ENCODE results near the gene TBC1D24. TPM values are rescaled to one million over a fixed set of nuclear protein-coding genes. Genes with fewer than 3 reads are reported as not detected.
A peak's percentile ranks its signal among the peaks of the same experiment; 100 is the strongest.

TBC1D24 gene
- total RNA-seq, 4 donors from 2014 or later: 0.59 to 21.6 (median 4.6) TPM

DNA sequence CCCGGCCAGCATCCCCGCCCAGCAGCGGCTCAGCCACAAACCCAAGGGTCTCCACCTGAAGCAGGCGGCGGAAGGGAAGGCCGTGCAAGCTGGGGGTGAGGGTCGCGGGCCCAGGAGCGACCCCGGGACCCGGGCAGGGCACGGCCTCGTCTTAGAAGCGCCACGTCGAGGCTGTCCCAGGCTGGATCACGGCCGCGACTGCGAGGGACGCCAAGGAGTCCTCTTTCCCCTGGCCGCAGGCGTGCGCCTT lies 46.2 kb upstream of the TBC1D24 start:
- H3K4me3 ChIP-seq: peak overlapping the region; percentile 46 to 74
- no peak for DNase-seq
- H3K9me3 ChIP-seq: no peaks in the 10 kb centered on the region
- intact Hi-C loops (cut with DNase I; ENCODE audit: low total_unique reads): no loop called here
- H3K4me1 ChIP-seq: peaks cover 6 to 9% of the 10 kb centered on the region in 2 donors
- peak overlapping the region; percentile 30 to 83 for H3K27ac ChIP-seq
- no peak for TF ChIP-seq POLR2A (IDR thresholded peaks at IDR 0.05)
- TF ChIP-seq, protein P1, sequence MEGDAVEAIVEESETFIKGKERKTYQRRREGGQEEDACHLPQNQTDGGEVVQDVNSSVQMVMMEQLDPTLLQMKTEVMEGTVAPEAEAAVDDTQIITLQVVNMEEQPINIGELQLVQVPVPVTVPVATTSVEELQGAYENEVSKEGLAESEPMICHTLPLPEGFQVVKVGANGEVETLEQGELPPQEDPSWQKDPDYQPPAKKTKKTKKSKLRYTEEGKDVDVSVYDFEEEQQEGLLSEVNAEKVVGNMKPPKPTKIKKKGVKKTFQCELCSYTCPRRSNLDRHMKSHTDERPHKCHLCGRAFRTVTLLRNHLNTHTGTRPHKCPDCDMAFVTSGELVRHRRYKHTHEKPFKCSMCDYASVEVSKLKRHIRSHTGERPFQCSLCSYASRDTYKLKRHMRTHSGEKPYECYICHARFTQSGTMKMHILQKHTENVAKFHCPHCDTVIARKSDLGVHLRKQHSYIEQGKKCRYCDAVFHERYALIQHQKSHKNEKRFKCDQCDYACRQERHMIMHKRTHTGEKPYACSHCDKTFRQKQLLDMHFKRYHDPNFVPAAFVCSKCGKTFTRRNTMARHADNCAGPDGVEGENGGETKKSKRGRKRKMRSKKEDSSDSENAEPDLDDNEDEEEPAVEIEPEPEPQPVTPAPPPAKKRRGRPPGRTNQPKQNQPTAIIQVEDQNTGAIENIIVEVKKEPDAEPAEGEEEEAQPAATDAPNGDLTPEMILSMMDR (IDR thresholded peaks at IDR 0.05): no peak
- no peaks in the 10 kb centered on the region for H3K36me3 ChIP-seq
- H3K27me3 ChIP-seq: no peaks in the 10 kb centered on the region

DNA sequence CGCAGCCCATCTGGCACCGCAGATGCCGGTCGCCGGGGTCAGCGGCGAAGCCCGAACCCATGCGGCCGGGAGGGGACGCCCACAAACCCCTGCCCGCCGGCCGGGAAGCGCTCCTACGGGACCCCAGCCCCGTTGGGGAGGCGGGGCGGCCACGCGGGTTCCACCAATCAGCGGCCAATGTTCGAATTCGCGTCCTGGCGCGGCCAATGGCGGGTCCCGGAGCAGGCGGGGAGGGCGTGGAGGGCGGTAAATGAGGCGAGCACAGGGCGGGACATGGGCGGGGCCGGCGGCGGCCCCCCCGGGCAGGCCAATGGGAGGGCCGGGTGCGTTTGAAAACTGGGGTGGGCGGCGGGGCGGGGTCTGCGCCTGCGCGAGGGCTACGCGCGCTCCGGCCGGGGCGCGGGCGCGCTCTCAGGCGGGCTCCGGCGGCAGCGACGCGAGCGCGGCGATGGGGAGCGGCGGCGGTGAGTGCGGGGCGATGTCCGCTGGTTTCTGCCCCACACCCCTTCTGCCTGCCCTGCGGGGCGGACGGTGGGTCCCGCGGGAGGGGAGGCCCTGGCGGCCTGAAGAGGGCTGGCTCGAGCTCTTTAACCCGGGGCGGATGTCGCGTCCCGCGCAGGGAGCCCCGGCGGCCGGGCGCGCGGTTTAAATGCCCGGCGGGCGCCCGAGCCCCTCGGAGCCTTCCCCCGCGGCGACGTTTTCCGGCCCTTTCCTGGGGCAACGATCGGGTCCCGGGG lies 45.7 kb upstream of the TBC1D24 start, which contains the start of gene CCNF:
Gene CCNF, plus strand, starts transcription at position 414 of the 737 bp plus-strand sequence. Its CDS starts 35 bp downstream, at position 449.
- Histone ChIP-seq H3K27ac (peak within 1 kb of the TSS; percentile 30 to 83), H3K4me3 (peak within 1 kb of the TSS; percentile 46 to 74), H3K9me3 (no peaks in the 10 kb centered on the region), H3K36me3 (no peaks in the 10 kb centered on the region), H3K27me3 (no peaks in the 10 kb centered on the region), H3K4me1 (peaks cover 6 to 9% of the 10 kb centered on the region in 2 donors)
- intact Hi-C loops (cut with DNase I; ENCODE audit: low total_unique reads): no loop called here
- peak; percentile 96 to 98 for DNase-seq
- peak; percentile 26 to 66 for TF ChIP-seq POLR2A (IDR thresholded peaks at IDR 0.05)
- TF ChIP-seq, protein P1 (IDR thresholded peaks at IDR 0.05): peak in 2 of 4 experiments; percentile 31 to 52

DNA sequence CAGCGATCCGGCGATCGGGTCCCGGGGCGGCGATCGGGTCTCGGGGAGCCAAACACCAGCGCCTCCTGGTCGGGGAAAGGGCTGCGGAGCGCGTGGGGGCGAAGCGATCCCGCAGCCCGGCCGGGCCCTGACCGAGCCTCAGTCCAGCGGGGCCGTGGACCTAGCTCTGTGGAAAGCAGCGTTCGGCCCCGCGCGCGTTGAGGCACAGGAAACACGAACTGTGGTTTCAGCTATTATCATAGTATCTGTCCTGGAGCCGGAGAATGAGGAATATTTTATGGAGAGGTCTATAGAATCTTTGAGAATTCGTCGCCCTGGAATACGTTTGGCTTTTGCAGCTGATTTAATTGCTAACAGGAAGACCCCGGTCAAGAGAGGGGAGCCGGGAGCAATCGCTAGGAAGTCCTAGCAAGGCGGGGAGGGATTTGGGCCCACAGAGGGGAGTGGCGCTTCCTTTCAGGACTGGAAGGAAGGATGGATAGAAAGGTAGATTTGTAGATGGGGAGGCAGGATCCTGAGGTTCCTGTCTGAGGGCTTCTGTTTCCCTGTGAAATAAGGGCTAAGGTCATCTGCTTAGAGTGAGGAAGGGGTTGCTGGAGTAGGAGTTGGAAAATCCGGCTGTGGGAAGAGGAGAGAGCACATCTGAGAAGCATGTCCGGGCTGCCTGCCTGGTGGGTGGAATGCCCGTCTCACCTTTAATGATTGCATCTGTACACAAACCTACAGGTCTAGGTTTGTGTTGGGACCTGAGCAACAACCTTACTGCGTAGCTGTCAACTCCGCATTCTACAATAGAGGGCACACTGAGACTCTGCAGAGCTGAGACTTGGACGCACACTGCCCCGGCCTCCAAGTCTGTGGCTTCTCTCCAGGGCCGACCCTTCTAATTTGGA lies 44.9 kb upstream of the TBC1D24 start:
- peaks cover 6 to 9% of the 10 kb centered on the region in 2 donors for H3K4me1 ChIP-seq
- no peak for TF ChIP-seq POLR2A (IDR thresholded peaks at IDR 0.05)
- TF ChIP-seq, protein P1 (IDR thresholded peaks at IDR 0.05): no peak
- no peaks in the 10 kb centered on the region for H3K9me3 ChIP-seq
- no peaks in the 10 kb centered on the region for H3K27me3 ChIP-seq
- DNase-seq: no peak
- no peaks in the 10 kb centered on the region for H3K36me3 ChIP-seq
- peak overlapping the region; percentile 29 to 80 for H3K27ac ChIP-seq
- intact Hi-C loops (cut with DNase I; ENCODE audit: low total_unique reads): no loop called here
- H3K4me3 ChIP-seq: peak overlapping the region; percentile 46 to 62

DNA sequence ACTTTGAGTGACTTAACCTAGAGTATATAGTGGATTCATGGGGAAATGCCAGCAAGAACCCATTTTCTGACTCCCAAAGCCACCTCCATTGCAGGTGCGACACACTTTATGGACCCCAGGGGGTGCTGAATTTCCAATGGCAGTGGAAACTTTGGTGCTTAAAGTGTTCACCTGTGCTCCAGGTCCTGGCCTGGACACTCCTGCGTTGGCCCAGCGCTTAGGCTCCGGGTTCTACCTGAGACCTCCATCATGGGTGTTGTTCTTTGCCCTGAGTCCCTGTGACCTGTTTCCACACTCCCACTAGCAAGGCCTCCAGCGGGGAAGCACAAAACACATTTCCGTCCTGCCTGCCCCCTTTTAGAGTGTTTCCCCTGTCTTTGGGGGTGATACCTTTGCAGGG lies 42.6 kb upstream of the TBC1D24 start:
- H3K9me3 ChIP-seq: no peaks in the 10 kb centered on the region
- H3K4me3 ChIP-seq: no peak overlapping the region
- H3K27me3 ChIP-seq: no peaks in the 10 kb centered on the region
- DNase-seq: no peak
- no peak overlapping the region for H3K27ac ChIP-seq
- intact Hi-C loops (cut with DNase I; ENCODE audit: low total_unique reads): no loop called here
- TF ChIP-seq, protein P1 (IDR thresholded peaks at IDR 0.05): no peak
- no peak for TF ChIP-seq POLR2A (IDR thresholded peaks at IDR 0.05)
- no peaks in the 10 kb centered on the region for H3K36me3 ChIP-seq
- H3K4me1 ChIP-seq: peaks cover 6 to 9% of the 10 kb centered on the region in 2 donors
